GM21717 (cell line): ENCODE measurements around the gene SIL1.
"Not testable (repeated sequence)": the region's sequence is repeated elsewhere in the genome, so short reads cannot be mapped to it uniquely, and the experiment has no call there.

ENCODE experiments used
- ATAC-seq: cut with Tn5 transposase; IDR thresholded peaks from one replicate; pipeline ENCODE4 v1.9.1; 2021; ENCODE audit warnings: mild to moderate bottlenecking, moderate library complexity; ENCODE audit not compliant: unreplicated experiment

Gene SIL1

GRCh38 chr5:139113892-139114291 is 84.3 kb downstream of the SIL1 start:
- no peak for ATAC-seq

- not testable (repeated sequence) for ATAC-seq
Observed at GRCh38 chr5:139112362-139112761, 85.8 kb downstream of the SIL1 start.

GRCh38 chr5:139110526-139111168 is 87.5 kb downstream of the SIL1 start:
- no peak for ATAC-seq

- ATAC-seq, result no peak
Observed at GRCh38 chr5:139108063-139108824, 89.9 kb downstream of the SIL1 start.

- no peak for ATAC-seq
Observed at GRCh38 chr5:139105621-139106071, 92.5 kb downstream of the SIL1 start.

- ATAC-seq, result no peak
Observed at GRCh38 chr5:139104577-139105276, 93.4 kb downstream of the SIL1 start.

- no peak for ATAC-seq
Observed at GRCh38 chr5:139103762-139104161, 94.4 kb downstream of the SIL1 start.

GRCh38 chr5:139100825-139101224 is 97.3 kb downstream of the SIL1 start:
- no peak for ATAC-seq

- ATAC-seq, result peak; percentile 87
Observed at GRCh38 chr5:139094154-139095131, 103.7 kb downstream of the SIL1 start.

GRCh38 chr5:139092741-139093343 is 105.3 kb downstream of the SIL1 start:
- ATAC-seq, result no peak

GRCh38 chr5:139091439-139092156 is 106.6 kb downstream of the SIL1 start:
- no peak for ATAC-seq

- no peak for ATAC-seq
Observed at GRCh38 chr5:139090581-139090980, 107.6 kb downstream of the SIL1 start.

GRCh38 chr5:139088024-139088423 is 110.1 kb downstream of the SIL1 start:
- ATAC-seq, result no peak

GRCh38 chr5:139082813-139083498 is 115.2 kb downstream of the SIL1 start:
- no peak for ATAC-seq

- no peak for ATAC-seq
Observed at GRCh38 chr5:139079991-139080610, 118.1 kb downstream of the SIL1 start.

- ATAC-seq, result no peak
Observed at GRCh38 chr5:139079225-139079990, 118.8 kb downstream of the SIL1 start.

GRCh38 chr5:139078345-139078744 is 119.8 kb downstream of the SIL1 start:
- no peak for ATAC-seq

- ATAC-seq, result no peak
Observed at GRCh38 chr5:139077899-139078298, 120.3 kb downstream of the SIL1 start.
